Subcutaneous abdominal adipose tissue (tissue), 5 donors: Measurements from ENCODE around the gene PDCD2L.
"Not testable (repeated sequence)": the region's sequence is repeated elsewhere in the genome, so short reads cannot be mapped to it uniquely, and the experiment has no call there.

Experiments used
- H3K27ac ChIP-seq: one replicate; pipeline ENCODE4 v1.7.0; 2013; ENCODE audit warnings: low read depth, mild to moderate bottlenecking, inconsistent platforms, low read length, moderate library complexity
- H3K27me3 ChIP-seq, 5 donors: one replicate each; pipeline ENCODE4 v1.7.0; 2013; ENCODE audit warnings: low read length in 5 of 5, inconsistent platforms in 1 of 5; ENCODE audit not compliant: control insufficient read depth in 5 of 5, insufficient read depth in 4 of 5
- H3K36me3 ChIP-seq, 5 donors: one replicate each; pipeline ENCODE4 v1.7.0; 2013; ENCODE audit warnings: low read length in 5 of 5; ENCODE audit not compliant: control insufficient read depth in 5 of 5, insufficient read depth in 5 of 5
- H3K4me1 ChIP-seq, 5 donors: one replicate each; pipeline ENCODE4 v1.7.0; 2013; ENCODE audit warnings: low read length in 5 of 5, mild to moderate bottlenecking in 3 of 5, moderate library complexity in 1 of 5; ENCODE audit not compliant: control insufficient read depth in 5 of 5, insufficient read depth in 5 of 5
- H3K4me3 ChIP-seq, 5 donors: one replicate each; pipeline ENCODE4 v1.7.0; 2013; ENCODE audit warnings: low read length in 5 of 5, low read depth in 1 of 5
- H3K9ac ChIP-seq, 5 donors: one replicate each; pipeline ENCODE4 v1.7.0; 2013; ENCODE audit warnings: low read length in 5 of 5, mild to moderate bottlenecking in 4 of 5, moderate library complexity in 3 of 5
- H3K9me3 ChIP-seq, 5 donors: one replicate each; pipeline ENCODE4 v1.7.0; 2013; ENCODE audit warnings: low read length in 5 of 5; ENCODE audit not compliant: control insufficient read depth in 5 of 5
- donor health status: healthy.
- donor health status: healthy.
- donor health status: healthy.
- donor health status: healthy.
- donor health status: healthy.

Gene PDCD2L

GRCh38 chr19:34431681-34432402, 27.6 kb downstream of the PDCD2L start:
- H3K36me3 ChIP-seq, result peaks cover 4 to 31% (median 18%) of the 10 kb centered on the region in 5 donors
- peak overlapping the region; percentile 97 for H3K27ac ChIP-seq
- peak overlapping the region in 2 of 5 donors; percentile 23 to 48 for H3K4me3 ChIP-seq
- peaks cover 0 to 3% (median 0%) of the 10 kb centered on the region in 5 donors for H3K27me3 ChIP-seq
- no peaks in the 10 kb centered on the region for H3K9me3 ChIP-seq
- H3K9ac ChIP-seq, result peak overlapping the region in 3 of 5 donors; percentile 52 to 96 (median 64)
- H3K4me1 ChIP-seq, result peaks cover 12 to 71% (median 55%) of the 10 kb centered on the region in 5 donors

GRCh38 chr19:34432797-34433196, 28.6 kb downstream of the PDCD2L start:
- Histone ChIP-seq H3K9ac (peak overlapping the region in 3 of 5 donors; percentile 47 to 95 (median 70)), H3K9me3 (no peaks in the 10 kb centered on the region), H3K36me3 (peaks cover 5 to 40% (median 22%) of the 10 kb centered on the region in 5 donors), H3K4me1 (peaks cover 12 to 69% (median 53%) of the 10 kb centered on the region in 5 donors), H3K4me3 (peak overlapping the region in 1 of 5 donors; percentile 8), H3K27me3 (peaks cover 0 to 3% (median 0%) of the 10 kb centered on the region in 5 donors), H3K27ac (peak overlapping the region; percentile 97)

DNA sequence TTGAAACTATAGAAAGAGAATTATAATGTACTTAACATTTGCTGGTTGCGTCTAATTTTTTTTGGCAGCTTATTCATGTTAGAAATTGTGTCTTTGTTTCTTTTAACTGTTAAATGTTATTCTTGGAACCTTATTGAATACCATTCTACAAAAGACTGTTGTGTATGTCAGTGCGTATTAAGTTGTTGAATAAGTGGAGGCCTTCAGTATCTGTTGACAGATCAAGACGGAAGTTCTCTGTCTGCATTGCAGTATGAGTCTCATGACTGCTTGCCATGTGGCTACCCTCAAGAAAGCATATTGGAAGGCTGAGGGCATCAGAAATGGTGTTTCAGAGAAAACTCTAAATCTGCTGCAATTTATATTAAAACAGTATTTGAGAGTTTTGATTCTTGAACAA, 32.5 kb downstream of the PDCD2L start:
- H3K9me3 ChIP-seq, result no peaks in the 10 kb centered on the region
- no peak overlapping the region for H3K9ac ChIP-seq
- H3K36me3 ChIP-seq, result peaks cover 9 to 68% (median 40%) of the 10 kb centered on the region in 5 donors
- H3K27ac ChIP-seq, result no peak overlapping the region
- H3K4me3 ChIP-seq, result no peak overlapping the region
- peaks cover 4 to 38% (median 28%) of the 10 kb centered on the region in 5 donors for H3K4me1 ChIP-seq
- peaks cover 0 to 3% (median 0%) of the 10 kb centered on the region in 5 donors for H3K27me3 ChIP-seq

DNA sequence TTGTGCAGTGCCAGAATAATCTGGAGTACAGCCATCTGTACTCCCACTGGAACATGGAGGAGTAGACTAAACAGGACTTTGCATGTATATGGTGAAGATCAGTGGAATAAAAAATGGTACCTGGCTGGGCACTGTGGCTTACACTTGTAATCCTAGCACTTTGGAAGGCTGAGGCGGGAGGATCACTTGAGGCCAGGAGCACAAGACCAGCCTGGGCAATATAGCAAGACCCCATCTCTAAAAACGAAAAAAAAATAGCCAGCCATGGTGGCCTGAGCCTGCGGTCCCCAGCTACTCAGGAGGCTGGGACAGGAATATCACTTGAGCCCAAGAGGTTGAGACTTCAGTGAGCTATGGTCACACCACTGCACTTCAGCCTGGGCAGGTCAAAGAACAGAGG, 44.0 kb downstream of the PDCD2L start:
- H3K9ac ChIP-seq, result no peak overlapping the region
- no peaks in the 10 kb centered on the region for H3K27me3 ChIP-seq
- no peak overlapping the region for H3K27ac ChIP-seq
- H3K4me1 ChIP-seq, result peaks cover 0 to 8% (median 0%) of the 10 kb centered on the region in 5 donors
- no peak overlapping the region for H3K4me3 ChIP-seq
- H3K9me3 ChIP-seq, result no peaks in the 10 kb centered on the region
- H3K36me3 ChIP-seq, result peaks cover 53 to 92% (median 83%) of the 10 kb centered on the region in 5 donors

- no peak overlapping the region for H3K4me3 ChIP-seq
- peaks cover 0 to 9% (median 0%) of the 10 kb centered on the region in 5 donors for H3K4me1 ChIP-seq
- peak overlapping the region in 1 of 5 donors; percentile 24 for H3K9ac ChIP-seq
- H3K27ac ChIP-seq, result no peak overlapping the region
- no peaks in the 10 kb centered on the region for H3K27me3 ChIP-seq
- no peaks in the 10 kb centered on the region for H3K9me3 ChIP-seq
- peaks cover 52 to 86% (median 75%) of the 10 kb centered on the region in 5 donors for H3K36me3 ChIP-seq
Observed at GRCh38 chr19:34452723-34453122, 48.5 kb downstream of the PDCD2L start.

DNA sequence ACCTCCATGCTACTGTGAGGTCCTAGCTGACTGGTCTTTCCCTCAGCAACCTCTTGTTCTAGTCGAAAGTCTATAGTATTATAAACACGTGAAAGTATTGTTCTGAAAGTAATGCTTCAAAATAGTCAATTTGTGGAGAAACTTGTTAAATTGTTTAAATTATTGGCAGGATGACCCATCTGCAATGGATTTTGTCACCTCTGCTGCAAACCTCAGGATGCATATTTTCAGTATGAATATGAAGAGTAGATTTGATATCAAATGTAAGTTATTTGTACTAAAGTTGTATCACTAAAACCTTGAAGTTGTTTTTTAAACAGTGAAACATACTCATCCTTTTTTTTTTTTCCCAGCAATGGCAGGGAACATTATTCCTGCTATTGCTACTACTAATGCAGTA, 49.9 kb downstream of the PDCD2L start:
- H3K9ac ChIP-seq, result no peak overlapping the region
- H3K4me1 ChIP-seq, result peaks cover 0 to 5% (median 0%) of the 10 kb centered on the region in 5 donors
- H3K4me3 ChIP-seq, result no peak overlapping the region
- no peaks in the 10 kb centered on the region for H3K9me3 ChIP-seq
- H3K27me3 ChIP-seq, result no peaks in the 10 kb centered on the region
- peaks cover 53 to 84% (median 73%) of the 10 kb centered on the region in 5 donors for H3K36me3 ChIP-seq
- no peak overlapping the region for H3K27ac ChIP-seq

DNA sequence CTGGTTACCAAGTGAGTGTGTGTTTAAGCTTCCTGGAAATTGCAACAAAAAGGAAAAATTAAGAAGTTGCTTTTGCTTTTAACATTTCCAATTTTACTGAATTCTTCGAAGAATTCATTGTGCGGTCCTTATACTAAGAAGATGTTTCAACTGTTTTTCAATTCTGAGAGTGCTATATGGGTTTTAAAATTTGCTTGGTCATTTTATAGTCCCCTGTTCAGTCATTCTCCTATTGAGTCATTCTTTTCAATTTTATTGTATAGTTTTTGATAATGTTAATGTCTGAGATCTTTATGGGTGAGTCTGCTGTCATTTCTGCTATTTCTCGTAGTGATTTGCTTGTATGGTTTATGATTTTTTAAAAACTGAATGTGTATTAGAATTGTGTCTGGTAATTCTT, 50.5 kb downstream of the PDCD2L start:
- no peaks in the 10 kb centered on the region for H3K27me3 ChIP-seq
- H3K9ac ChIP-seq, result no peak overlapping the region
- H3K4me1 ChIP-seq, result peaks cover 0 to 5% (median 0%) of the 10 kb centered on the region in 5 donors
- H3K36me3 ChIP-seq, result peaks cover 56 to 85% (median 75%) of the 10 kb centered on the region in 5 donors
- no peak overlapping the region for H3K4me3 ChIP-seq
- H3K27ac ChIP-seq, result no peak overlapping the region
- no peaks in the 10 kb centered on the region for H3K9me3 ChIP-seq

DNA sequence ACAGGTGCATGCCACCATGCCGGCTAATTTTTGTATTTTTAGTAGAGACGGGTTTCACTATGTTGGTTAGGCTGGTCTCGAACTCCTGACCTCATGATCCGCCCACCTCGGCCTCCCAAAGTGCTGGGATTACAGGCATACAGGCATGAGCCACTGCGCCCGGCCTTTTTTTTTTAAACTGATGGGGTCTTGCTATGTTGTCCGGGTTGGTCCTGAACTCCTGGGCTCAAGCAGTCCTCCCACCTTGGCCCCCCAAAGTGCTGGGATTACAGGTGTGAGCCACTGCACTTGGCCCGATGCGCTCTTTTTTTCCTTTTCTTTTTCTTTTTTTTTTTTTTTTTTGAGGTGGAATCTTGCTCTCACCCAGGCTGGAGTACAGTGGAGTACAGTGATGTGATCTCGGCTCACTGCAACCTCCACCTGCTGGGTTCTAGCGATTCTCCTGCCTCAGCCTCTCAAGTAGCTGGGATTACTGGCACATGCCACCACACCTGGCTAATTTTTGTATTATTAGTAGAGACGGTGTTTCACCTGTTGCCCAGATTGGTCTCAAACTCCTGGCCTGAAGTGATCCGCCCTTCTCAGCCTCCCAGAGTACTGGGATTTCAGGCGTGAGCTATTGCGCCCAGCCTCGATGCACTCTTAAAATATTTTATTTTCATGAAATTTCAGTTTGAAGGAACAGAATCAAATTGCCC, 51.7 kb downstream of the PDCD2L start:
- H3K4me1 ChIP-seq, H3K9me3 ChIP-seq, H3K27me3 ChIP-seq, H3K4me3 ChIP-seq, H3K9ac ChIP-seq, H3K27ac ChIP-seq: not testable (repeated sequence)
- H3K36me3 ChIP-seq, result peaks cover 60 to 85% (median 75%) of the 10 kb centered on the region in 5 donors

GRCh38 chr19:34457446-34457845, 53.2 kb downstream of the PDCD2L start:
- Histone ChIP-seq H3K36me3 (peaks cover 66 to 87% (median 77%) of the 10 kb centered on the region in 5 donors), H3K27ac (no peak overlapping the region), H3K9me3 (no peaks in the 10 kb centered on the region), H3K27me3 (no peaks in the 10 kb centered on the region), H3K4me1 (peaks cover 6 to 19% (median 14%) of the 10 kb centered on the region in 5 donors), H3K4me3 (no peak overlapping the region), H3K9ac (no peak overlapping the region)

DNA sequence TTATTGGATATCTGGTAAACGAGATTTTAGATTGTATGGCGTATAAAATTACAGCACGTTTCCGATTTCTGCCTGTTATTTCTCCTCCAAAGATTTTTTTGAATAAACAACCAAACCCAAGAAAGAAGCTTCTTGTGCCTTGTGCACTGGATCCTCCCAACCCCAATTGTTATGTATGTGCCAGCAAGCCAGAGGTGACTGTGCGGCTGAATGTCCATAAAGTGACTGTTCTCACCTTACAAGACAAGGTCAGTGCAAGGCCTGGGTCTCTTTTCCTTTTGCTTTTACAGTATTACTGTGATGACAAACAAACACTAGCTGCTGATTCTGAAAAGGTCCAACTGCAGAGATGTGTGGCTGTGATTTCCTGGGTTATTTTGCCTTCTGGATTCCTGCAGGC, 54.5 kb downstream of the PDCD2L start:
- Histone ChIP-seq H3K36me3 (peaks cover 57 to 87% (median 72%) of the 10 kb centered on the region in 5 donors), H3K9ac (no peak overlapping the region), H3K27ac (no peak overlapping the region), H3K9me3 (no peaks in the 10 kb centered on the region), H3K4me3 (no peak overlapping the region), H3K4me1 (peaks cover 6 to 19% (median 14%) of the 10 kb centered on the region in 5 donors), H3K27me3 (no peaks in the 10 kb centered on the region)
